GM21381 (cell line): ENCODE results near the gene TBX21.
"Not testable (repeated sequence)": the region's sequence is repeated elsewhere in the genome, so short reads cannot be mapped to it uniquely, and the experiment has no call there.

Experiments
- ATAC-seq: cut with Tn5 transposase; IDR thresholded peaks from one replicate; pipeline ENCODE4 v1.9.1; 2021; ENCODE audit warnings: mild to moderate bottlenecking, moderate library complexity; ENCODE audit not compliant: unreplicated experiment

Gene TBX21

DNA sequence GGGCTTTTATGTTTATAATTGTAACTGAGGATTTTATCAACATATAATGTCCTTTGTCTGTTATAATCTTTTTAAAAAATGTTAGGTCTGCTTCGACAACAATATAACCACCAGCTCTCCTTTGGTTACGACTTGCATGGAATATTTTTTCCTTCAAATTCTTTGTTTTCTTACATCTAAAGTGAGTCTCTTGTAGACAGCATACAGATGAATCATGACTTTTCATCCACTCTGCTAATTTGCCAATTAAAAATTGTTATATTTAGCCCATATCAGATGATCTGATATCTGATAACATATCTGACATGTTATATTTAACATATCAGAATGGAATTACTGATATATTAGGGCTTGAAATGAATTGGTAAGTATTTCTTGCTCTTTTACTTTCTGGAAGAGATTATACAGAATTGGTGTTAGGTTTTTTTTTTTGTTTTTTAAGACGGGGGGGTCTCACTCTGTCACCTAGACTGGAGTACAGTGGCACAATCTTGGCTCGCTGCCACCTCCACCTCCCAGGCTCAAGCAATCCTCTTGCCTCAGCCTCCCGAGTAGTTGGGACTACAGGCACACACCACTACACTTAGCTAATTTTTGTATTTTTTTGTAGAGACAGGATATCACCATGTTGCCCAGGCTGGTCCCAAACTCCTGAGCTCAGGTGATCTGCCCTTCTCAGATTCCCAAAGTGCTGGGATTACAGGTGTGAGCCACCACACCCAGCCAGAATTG is 27.5 kb downstream of the TBX21 start:
- no peak for ATAC-seq

DNA sequence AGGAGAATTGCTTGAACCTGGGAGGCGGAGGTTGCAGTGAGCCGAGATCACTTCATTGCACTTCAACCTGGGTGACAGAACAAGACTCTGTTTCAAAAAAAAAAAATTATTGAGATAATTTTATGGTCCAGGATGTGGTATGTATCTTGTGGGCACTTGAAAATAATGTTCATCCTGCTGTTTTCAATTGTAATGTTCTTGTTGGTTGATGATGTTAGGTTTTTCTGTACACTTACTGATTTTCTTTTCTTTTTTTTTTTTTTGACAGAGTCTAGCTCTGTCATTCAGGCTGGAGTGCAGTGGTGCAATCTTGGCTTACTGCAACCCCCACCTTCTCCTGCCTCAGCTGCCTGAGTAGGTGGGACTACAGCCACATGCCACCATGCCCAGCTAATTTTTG is 29.7 kb downstream of the TBX21 start:
- no peak for ATAC-seq

DNA sequence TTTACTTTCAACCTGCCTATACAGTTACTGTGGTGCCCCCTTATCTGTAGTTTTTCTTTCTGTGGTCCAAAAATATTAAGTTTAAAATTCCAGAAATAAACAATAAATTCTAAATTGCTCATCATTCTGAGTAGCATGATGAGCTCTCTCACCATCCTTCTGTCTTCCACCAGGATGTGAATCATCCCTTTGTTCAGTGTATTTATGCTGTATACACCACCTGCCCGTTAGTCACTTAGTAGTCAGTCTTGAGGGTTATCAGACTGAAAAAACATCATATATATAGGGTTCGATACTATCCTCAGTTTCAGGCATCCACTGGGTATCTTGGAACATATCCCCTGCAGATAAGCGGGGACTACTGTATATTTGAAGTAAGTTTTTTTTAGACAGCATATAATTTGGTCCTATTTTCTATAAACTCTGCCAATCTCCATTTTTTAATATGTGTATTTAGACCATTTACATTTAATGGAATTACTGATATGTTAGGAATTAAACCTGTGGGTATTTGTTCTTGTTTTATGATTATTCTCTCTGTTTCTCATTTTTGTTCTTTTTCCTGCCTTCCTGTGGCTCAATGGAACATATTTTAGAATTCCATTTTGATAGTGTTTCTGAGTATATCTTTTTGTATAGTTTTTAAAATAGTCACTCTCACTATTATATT is 31.0 kb downstream of the TBX21 start:
- no peak for ATAC-seq

DNA sequence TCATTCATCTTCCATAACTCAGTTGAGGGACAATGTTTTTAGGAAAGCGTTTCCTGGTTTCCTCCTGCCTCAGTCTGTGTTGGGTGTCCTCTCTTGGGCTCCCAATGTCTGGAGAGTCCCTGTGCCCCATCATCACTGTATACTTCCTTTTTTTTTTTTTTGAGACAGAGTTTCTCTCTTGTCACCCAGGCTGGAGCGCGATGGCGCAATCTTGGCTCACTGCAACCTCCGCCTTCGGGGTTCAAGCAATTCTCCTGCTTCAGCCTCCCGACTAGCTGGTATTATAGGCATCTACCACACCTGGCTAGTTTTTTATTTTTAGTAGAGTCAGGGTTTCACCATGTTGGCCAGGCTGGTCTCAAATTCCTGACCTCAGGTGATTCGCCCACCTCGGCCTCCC is 40.6 kb downstream of the TBX21 start:
- ATAC-seq: not testable (repeated sequence)

DNA sequence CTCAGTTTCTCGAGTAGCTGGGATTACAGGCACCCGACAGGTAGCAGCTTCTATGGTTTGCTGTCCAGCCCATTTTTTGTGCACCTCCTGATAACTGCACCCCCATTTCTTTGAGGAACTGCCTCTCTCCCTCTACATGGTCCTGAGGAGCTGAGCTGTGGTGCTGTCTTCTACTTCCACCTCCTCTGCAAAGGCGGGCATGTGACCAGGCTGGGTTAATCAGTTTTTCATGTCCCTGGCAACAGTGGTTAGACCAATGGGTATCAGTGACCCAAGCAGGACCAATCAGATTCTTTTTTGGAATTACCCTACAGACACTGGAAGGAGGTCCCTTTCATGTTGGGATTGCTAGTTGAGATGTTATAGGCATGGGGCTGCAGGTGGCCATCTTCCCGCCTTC is 41.3 kb downstream of the TBX21 start:
- ATAC-seq: no peak

DNA sequence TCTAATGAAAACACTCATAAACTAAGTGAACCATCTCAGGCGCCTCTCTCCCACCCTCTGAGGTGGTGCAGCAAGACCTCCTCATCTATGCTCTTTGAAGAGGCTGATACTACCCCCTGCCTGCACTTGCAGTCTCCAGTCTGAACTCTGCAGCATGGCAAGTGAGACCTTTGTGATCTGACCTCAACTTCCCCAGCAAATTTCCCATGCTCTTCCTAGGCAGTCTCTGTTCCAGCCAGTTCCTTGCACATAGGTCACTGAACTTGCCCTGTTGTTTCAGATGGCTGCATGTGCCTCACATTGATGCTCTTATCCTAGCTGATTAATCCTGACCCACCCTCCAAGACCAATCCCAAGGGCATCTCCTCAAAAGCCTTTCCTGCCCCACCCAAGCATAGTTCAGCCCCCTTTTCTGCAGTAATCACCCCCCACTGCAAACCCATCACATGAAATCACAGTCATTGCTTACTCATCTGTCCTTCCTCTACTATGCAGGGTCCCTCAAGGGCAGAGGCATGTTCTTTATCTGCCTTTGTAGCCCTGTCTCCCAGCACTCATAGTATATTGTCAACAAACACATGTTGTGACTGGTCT is 42.0 kb downstream of the TBX21 start:
- no peak for ATAC-seq

DNA sequence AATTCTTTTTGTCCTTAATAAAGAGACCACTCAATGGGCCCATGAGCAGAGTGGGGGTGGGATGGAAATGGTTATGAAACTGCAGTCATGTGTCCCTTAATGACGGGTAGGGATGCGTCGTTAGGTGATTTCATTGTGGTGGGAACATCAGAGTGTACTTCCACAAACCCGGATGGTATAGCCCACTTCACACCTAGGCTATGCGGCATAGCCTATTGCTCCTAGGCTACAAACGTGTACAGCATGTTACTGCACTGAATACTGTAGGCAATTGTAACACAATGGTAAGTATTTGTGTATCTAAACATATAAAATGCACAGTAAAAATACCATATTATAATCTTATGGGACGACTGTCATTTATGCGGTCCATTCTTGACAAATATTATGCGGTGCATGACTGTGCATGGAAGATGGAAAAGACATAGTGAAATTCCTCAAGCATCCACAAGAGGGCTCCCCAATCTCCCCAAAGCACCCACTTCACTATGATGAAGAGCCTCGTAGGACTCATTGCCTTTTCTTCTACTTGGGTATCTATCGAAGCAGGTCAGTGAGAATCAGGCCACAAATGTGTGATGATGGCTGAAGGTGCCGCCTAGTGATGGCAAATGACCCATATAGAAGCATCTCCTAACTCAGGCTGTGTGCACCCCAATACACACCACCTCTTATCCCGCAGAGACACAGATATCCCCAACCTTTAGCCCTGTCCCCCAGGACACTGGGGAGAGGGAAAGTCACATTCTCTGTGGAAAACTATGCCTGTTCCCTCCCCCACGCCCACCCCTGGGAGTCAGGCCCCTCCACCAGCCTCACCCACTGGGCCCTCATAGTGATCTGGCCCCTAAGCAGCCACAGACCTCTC is 43.5 kb downstream of the TBX21 start:
- no peak for ATAC-seq

DNA sequence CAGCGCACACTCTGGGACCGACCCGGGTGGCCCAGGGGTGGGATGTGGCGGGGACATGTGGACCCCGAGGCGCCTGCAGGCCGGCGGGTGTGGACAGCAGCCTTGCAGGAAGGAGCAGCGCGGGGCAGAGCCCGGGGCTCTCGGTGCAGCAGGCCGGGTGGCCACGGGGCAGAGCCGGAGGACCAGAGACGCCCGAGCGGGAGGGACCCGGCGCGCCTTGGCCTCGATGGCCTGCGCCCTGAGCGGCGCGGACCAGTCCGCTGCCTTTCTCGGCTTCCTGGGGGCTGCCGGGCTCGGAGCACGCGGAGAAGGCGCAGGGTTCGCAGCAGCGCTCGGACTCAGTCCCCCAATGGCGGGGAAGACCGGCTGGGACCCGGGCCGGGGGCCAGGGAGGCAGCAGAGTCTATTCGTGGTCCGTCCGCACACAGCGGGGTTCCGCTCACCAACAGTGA is 45.2 kb downstream of the TBX21 start:
- no peak for ATAC-seq

DNA sequence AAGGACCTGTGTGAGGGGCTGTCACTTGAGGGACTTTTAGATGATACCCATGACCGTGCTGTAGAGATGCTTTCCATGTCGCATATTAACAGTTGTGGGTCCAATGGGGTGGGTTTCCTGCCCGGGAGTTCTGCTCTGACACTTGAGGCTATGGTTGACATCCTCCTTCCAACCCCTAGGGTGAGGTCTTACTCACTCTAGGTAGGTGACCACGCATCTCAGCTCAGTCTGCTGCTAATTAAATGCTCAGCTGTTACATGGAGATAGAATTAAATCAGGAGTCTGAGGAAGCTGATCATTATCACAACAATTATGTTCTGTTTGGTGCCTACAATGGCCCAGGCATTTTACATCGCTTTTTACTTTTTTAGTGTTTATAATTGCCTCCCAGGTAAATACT is 48.4 kb downstream of the TBX21 start:
- no peak for ATAC-seq

DNA sequence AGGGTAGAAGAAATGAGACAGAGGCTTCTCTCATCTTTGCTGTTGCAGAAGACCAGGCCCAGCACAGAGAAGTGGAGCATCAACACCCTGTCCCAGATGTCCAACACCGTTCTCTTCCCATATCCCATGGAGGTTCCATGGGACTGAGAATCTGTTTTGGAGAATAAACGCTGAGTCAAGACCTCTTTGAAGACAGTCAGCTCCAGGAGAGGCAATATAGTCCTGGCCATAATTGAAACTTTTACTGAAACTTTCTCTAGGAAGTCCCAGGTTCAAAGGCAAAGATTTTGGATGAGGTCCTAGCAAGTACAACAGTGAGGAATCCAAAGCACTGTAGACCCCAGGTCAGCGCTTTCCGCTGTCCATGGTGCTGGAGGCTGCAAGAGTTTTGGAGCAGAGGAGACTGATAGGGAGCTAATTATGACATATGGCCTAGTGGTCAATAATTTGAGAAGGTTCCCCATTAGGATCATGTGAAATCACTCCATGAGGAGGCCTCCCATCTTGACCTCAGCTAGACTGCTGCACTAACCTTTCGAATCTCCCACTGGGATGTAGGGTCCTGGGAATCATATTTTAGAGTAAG is 52.6 kb downstream of the TBX21 start:
- no peak for ATAC-seq

DNA sequence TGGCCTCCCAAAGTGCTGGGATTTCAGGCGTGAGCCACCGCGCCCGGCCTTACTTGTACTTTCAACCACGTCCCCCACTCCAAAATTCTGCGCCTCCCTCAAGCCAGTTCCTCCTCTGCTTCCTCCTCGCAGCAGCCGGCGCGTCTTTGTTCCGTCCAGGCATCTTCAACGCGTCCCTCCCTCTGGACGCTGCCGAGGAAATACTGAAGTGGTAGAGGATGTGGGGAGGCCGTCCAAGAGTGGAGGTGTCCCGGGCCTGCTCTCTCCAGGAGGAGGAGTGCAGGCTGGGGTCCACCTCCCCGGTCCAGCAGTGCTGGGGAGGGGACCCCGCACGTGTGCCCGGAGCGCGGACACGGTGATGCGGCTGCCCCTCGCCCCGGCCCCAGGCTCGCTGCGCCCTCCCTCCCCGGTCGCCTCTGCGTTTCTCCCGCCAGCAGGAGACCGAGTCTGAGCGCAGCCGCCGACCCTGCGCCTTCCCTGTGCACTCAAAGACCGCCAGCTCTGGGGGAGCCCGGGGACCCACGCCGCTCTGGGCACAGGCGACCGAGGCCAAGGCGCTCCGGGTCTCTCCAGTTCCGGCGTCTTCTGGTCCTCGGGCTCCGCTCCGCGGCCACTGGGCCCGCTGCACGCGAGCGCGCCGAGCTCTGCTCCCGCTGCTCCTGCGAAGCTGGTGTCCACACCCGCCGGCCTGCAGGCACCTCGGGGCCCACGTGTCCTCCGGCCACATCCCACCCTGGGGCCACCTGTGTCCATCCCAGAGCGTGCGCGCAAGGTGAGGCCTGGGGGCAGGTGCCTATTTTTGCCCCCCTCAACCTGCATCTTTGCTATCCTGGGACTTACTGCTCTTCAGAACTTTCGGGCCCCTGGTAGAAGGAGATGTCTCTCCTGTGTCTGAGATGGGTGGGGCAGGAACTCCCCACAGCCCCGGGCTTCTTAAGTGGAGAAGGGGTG is 56.9 kb downstream of the TBX21 start:
- no peak for ATAC-seq

DNA sequence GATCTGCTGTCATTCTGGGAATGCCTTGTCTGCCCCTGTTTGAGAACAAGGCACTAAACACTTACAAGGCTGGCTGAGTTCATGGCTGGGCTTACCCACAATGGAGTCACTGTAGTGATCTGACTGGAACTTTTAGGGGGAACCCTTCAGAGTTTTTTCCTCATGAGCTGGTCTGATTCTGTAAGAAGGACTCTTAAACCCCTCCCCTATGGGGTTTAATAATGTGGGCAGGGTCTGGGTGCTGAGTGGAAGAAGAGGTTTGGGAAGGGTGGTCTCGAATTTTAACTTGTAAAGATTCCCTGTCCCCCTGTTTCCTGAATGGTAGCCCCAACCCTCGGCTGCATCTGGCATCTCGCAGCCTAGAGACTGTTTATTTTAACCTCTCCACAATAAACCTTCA is 58.0 kb downstream of the TBX21 start:
- no peak for ATAC-seq

DNA sequence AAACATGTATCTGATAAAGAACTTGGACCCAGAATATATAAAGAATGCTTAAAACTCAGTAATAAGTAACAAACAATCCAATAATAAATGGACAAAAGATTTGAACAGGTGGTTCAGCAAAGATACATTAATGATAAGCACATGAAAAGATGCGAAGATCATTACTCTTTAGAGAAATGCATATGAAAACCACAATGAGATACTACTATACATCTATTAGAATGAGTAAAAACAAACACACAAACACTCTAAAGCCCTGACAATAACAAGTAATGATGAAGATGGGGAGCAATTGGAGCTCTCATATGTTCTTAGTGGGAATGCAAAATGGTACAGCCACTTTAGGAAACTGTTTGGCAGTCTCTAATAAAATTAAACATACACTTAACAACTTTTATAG is 59.4 kb downstream of the TBX21 start:
- ATAC-seq: no peak

DNA sequence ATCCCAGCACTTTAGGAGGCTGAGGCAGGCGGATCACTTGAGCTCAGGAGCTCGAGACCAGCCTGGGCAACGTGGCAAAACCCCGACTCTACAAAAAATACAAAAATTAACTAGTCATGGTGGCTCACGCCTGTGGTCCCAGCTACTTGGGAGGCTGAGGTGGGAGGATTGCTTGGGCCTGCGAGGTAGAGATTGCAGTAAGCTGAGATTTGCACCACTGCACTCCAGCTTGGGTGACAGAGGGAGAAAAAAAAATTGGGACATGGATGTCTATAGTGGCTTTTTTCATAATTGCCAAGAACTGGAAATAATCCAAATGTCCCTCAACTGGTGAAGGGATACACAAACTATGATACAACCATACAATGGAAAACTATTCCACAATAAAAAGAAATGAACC is 59.9 kb downstream of the TBX21 start:
- no peak for ATAC-seq
